IMR-90 (cell line): ENCODE data around the gene LRP6.

ENCODE experiments used
- CHD1 ChIP-seq: IDR thresholded peaks from 2 replicates; pipeline ENCODE4 v1.6.1; 2012; ENCODE audit warnings: low read depth, low read length, improper control_type of control experiment
- CTCF ChIP-seq: conservative IDR thresholded peaks from 2 replicates; pipeline ENCODE4 v1.5.1; 2012; ENCODE audit warnings: mild to moderate bottlenecking, low read depth, low read length, improper control_type of control experiment
- MAFK ChIP-seq: IDR thresholded peaks from 2 replicates; pipeline ENCODE4 v1.6.1; 2012; ENCODE audit warnings: low read depth, low read length, improper control_type of control experiment
- MAZ ChIP-seq: IDR thresholded peaks from 2 replicates; pipeline ENCODE4 v1.6.1; 2012; ENCODE audit warnings: low read depth, mild to moderate bottlenecking, low read length, improper control_type of control experiment, moderate library complexity, borderline replicate concordance
- NFE2L2 ChIP-seq: fragments of 150-350 bp; IDR thresholded peaks from 2 replicates; pipeline ENCODE4 v1.6.1; 2016; ENCODE audit warnings: low read depth, mild to moderate bottlenecking, low read length
- POLR2A ChIP-seq: IDR thresholded peaks from 2 replicates; pipeline ENCODE4 v1.6.1; 2012; ENCODE audit warnings: mild to moderate bottlenecking, low read depth, low read length
- TF ChIP-seq, protein P1 (sequence below): fragments of 150-350 bp; IDR thresholded peaks from 2 replicates; pipeline ENCODE4 v1.6.1; 2017; ENCODE audit warnings: mild to moderate bottlenecking, antibody characterized with exemption, low read length, low read depth

GRCh38 chr12:12217018-12217359, 49.9 kb downstream of the LRP6 start:
- no peak for TF ChIP-seq CHD1
- TF ChIP-seq CTCF = no peak
- TF ChIP-seq MAFK = no peak
- TF ChIP-seq NFE2L2 = no peak
- no peak for TF ChIP-seq MAZ
- TF ChIP-seq, protein P1, sequence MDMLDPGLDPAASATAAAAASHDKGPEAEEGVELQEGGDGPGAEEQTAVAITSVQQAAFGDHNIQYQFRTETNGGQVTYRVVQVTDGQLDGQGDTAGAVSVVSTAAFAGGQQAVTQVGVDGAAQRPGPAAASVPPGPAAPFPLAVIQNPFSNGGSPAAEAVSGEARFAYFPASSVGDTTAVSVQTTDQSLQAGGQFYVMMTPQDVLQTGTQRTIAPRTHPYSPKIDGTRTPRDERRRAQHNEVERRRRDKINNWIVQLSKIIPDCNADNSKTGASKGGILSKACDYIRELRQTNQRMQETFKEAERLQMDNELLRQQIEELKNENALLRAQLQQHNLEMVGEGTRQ = no peak
- TF ChIP-seq POLR2A = no peak
